ENCODE results near the gene GPT2.

- TF ChIP-seq CTCF (IDR thresholded peaks at IDR 0.05; ENCODE audit: poor library complexity) (no peak), EZH2 (IDR thresholded peaks at IDR 0.05; ENCODE audit: borderline replicate concordance) (no peak)
These were observed 31.4 kb downstream of the GPT2 start for GRCh38 chr16:46915483-46916025.

Measured in hepatocyte (in vitro differentiated cells).